Measurements from ENCODE around the gene ERICH2. TPM values are rescaled to one million over a fixed set of nuclear protein-coding genes. Genes with fewer than 3 reads are reported as not detected.

The ERICH2 gene
- total RNA-seq, 1 donor from 2014 or later = not detected

DNA sequence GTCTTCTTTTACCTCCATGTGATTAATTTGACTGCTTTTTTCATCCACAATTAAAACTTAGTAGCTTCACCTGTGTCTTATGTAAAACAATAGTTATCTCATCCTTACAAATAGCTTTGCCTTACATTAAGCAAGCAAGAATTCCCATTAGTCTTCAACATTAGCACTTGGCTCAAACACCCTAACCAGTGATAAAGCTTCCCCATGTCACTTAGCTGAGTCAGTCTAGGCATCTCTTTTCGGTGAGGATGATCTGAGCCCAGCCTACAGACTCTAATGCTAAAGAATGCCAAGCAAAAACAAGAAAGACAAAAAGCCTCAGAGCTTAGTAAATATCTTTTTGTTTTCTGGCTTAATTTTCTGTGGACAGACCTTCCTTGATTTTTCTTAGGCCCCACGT lies 72.6 kb downstream of the ERICH2 start:
- no peak for DNase-seq (ENCODE audit: low spot score)

DNA sequence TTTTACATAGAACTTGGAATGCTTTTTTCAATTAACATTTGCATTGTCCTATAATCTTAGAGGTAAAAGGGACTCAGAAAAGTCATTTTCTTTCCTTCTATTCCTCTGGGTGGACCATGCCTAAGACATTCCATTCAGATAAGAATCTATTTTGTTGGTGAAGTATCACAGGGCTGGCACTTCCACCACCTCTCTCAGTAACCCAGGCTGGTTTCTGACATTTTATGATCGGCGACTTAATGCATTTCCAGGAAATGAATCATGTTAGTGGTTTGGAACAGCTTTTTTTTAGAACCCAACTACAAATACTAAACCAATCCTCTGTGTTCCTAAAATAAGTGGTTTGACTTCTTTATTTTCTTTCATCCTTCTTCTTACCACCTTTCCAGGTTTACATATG lies 73.5 kb downstream of the ERICH2 start:
- DNase-seq (ENCODE audit: low spot score) = no peak

DNA sequence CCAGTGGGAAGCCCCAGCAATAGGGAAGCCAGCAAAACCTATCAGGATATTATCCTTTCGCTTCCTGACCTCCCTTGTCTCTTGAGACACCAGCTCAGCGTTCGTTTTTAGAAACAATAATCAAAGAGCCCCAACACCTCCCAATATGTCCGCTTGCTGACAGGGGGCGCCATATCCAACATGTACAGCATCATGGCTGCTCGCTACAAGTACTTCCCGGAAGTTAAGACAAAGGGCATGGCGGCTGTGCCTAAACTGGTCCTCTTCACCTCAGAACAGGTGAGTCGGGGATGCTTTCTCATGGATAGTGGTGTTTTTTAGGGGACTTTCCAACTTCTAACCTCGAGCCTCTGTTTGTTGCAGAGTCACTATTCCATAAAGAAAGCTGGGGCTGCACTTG lies 75.2 kb downstream of the ERICH2 start:
- DNase-seq (ENCODE audit: low spot score) = no peak

DNA sequence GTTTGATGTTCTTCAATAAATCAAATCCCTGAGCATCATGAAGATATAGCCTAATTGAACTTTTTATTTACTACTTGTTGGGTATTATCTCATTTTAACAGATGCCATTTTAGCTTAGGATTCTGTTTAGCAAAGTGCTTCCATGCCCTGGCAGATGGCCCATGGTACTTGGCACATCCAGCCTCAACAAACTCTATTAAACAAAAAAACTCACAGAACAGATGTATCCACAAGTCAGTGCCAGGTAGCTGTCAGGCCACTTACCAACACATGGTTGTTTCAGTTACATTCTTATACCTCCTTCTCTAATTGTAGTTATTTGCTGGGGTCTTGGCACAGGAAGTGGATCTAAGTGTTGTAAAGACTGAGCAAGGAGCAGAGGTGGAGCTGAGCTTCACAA lies 76.1 kb downstream of the ERICH2 start:
- DNase-seq (ENCODE audit: low spot score) = no peak

DNA sequence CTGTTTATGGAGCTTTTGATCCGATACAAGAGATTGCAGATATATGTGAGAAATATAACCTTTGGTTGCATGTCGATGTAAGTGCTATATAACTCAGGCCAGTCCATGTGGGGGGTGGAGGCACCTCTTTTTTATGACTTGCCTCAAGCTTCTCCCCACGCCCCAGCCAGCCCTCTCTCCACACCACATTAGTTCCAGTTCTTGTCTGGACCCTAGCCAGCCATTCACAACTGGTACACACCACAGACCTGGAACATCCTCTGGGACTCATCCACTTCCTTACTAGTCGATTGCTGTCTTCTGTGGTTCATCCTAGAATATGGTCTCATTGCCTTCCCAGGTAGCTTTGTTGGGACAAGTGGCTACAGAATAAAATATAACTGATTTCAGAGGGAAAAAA lies 77.5 kb downstream of the ERICH2 start:
- DNase-seq (ENCODE audit: low spot score) = no peak

Other genes with a start within 250 kb of the ERICH2 start
- 3.9 TPM for gene SP5, start 55.0 kb upstream of the ERICH2 start, total RNA-seq (ENCODE audit: insufficient read depth, low replicate concordance)
- 4.3 TPM for gene GAD1, start 46.5 kb downstream of the ERICH2 start, total RNA-seq (ENCODE audit: insufficient read depth, low replicate concordance)
- 18.1 TPM for gene GORASP2, start 158.9 kb downstream of the ERICH2 start, total RNA-seq (ENCODE audit: insufficient read depth, low replicate concordance)